ENCODE data around the gene TAF5. TPM values are rescaled to one million over a fixed set of nuclear protein-coding genes. Genes with fewer than 3 reads are reported as not detected.
A peak's percentile ranks its signal among the peaks of the same experiment; 100 is the strongest.

The TAF5 gene
- total and polyA plus RNA-seq, 10 of the 15 experiments (the other 5 are each of a cell fraction or from before 2014, with no cell fraction given) = 3.7 to 9.2 (median 7.3) TPM

DNA sequence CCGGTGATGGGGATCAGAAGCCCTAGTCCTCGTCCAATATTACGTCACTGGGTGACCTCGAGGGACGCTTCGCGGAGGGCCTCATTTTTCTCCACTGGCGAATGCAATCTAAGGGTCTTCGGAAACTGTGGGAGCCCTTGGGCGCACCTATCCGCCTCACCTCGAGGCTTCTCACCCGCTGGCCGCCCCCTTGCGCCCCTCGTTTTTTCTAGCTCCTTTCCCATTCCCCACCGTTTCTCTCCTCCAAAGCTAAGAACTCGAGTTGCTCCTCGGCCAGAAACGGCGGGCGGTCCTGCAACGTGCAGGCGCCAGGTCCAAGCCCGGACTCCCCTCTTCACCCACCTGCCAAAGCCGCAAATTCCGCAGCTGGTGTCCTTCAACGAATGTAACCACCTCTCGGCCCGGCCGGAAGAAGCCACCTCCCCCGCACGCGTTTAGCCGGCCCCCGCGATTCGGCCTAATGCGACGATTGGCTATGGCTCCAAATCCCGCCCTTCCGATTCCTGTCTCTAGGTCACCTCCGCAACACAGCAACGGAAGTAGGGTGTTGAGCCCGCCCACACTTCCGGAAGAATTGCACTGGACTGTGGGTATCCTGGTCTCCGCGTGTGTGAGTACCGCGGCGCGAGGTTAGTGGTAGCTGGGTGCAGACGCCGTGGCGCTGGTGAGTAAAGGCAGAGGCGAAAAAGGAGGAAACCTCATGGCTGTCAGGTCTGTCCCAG is 28.5 kb downstream of the TAF5 start, which contains the start of the genes ATP5MK and PDCD11 (continued):
- peak; percentile 93 for TF ChIP-seq SMAD5 (IDR thresholded peaks at IDR 0.05; ENCODE audit: low read depth)
- TF ChIP-seq HDAC6 (IDR thresholded peaks at IDR 0.05; ENCODE audit: unreplicated experiment) = no peak
- peak; percentile 82 for TF ChIP-seq E4F1 (IDR thresholded peaks at IDR 0.05; ENCODE audit: borderline replicate concordance, partially characterized antibody)
- peak; percentile 88 for TF ChIP-seq CREB1 (IDR thresholded peaks at IDR 0.05; ENCODE audit: low read depth)
- TF ChIP-seq DPF2 (IDR thresholded peaks at IDR 0.05) = peak; percentile 8; the same call in 1 of the 2 replicates
- peak; percentile 88 for TF ChIP-seq TAF1 (IDR thresholded peaks at IDR 0.05; ENCODE audit: borderline replicate concordance, low read depth, low read length)
- TF ChIP-seq TCF12 (IDR thresholded peaks at IDR 0.05; ENCODE audit: low read depth, low read length) = peak; percentile 97
- peak; percentile 95 for TF ChIP-seq TCF3 (IDR thresholded peaks at IDR 0.05; ENCODE audit: borderline replicate concordance, insufficient read depth, low read depth, low read length)
- peak; percentile 42 for TF ChIP-seq RELA (IDR thresholded peaks at IDR 0.05; ENCODE audit: borderline replicate concordance, partially characterized antibody)
- TF ChIP-seq RFX5 (IDR thresholded peaks at IDR 0.05; ENCODE audit: low read depth, low read length) = peak; percentile 60
- TF ChIP-seq YY1 (IDR thresholded peaks at IDR 0.05; ENCODE audit: low read depth, low read length) = peak; percentile 68
- peak; percentile 89 for TF ChIP-seq CREM (IDR thresholded peaks at IDR 0.05; ENCODE audit: low read depth)
- TF ChIP-seq HCFC1 (IDR thresholded peaks at IDR 0.05; ENCODE audit: low read length) = peak; percentile 65
- peak; percentile 76 for TF ChIP-seq IKZF1 (conservative IDR thresholded peaks at IDR 0.05)
- TF ChIP-seq, protein P1, sequence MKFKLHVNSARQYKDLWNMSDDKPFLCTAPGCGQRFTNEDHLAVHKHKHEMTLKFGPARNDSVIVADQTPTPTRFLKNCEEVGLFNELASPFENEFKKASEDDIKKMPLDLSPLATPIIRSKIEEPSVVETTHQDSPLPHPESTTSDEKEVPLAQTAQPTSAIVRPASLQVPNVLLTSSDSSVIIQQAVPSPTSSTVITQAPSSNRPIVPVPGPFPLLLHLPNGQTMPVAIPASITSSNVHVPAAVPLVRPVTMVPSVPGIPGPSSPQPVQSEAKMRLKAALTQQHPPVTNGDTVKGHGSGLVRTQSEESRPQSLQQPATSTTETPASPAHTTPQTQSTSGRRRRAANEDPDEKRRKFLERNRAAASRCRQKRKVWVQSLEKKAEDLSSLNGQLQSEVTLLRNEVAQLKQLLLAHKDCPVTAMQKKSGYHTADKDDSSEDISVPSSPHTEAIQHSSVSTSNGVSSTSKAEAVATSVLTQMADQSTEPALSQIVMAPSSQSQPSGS (IDR thresholded peaks at IDR 0.05; ENCODE audit: low read length) = no peak
- TF ChIP-seq RUNX3 (IDR thresholded peaks at IDR 0.05; ENCODE audit: low read length) = peak; percentile 85
- TF ChIP-seq KAT2A (conservative IDR thresholded peaks at IDR 0.05; ENCODE audit: control insufficient read depth, low read depth, low read length) = no peak
- no peak for TF ChIP-seq ZSCAN29 (IDR thresholded peaks at IDR 0.05)
- no peak for TF ChIP-seq CHD4 (IDR thresholded peaks at IDR 0.05)
- 0 out of 2 replicates have a peak, but pooled peaks have one; percentile 11 for TF ChIP-seq EED (IDR thresholded peaks at IDR 0.05; ENCODE audit: low read depth)
- peak; percentile 61; the same call in 1 of the 2 replicates for TF ChIP-seq CBFB (IDR thresholded peaks at IDR 0.05; ENCODE audit: low read depth)
- TF ChIP-seq WRNIP1 (IDR thresholded peaks at IDR 0.05; ENCODE audit: borderline replicate concordance, low read depth, low read length) = 0 out of 2 replicates have a peak, but pooled peaks have one; percentile 92
- TF ChIP-seq, protein P2, sequence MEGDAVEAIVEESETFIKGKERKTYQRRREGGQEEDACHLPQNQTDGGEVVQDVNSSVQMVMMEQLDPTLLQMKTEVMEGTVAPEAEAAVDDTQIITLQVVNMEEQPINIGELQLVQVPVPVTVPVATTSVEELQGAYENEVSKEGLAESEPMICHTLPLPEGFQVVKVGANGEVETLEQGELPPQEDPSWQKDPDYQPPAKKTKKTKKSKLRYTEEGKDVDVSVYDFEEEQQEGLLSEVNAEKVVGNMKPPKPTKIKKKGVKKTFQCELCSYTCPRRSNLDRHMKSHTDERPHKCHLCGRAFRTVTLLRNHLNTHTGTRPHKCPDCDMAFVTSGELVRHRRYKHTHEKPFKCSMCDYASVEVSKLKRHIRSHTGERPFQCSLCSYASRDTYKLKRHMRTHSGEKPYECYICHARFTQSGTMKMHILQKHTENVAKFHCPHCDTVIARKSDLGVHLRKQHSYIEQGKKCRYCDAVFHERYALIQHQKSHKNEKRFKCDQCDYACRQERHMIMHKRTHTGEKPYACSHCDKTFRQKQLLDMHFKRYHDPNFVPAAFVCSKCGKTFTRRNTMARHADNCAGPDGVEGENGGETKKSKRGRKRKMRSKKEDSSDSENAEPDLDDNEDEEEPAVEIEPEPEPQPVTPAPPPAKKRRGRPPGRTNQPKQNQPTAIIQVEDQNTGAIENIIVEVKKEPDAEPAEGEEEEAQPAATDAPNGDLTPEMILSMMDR (IDR thresholded peaks at IDR 0.05 in 2 of 3, conservative IDR thresholded peaks at IDR 0.05 in 1 of 3; ENCODE audit: control insufficient read depth in 2 of 3, extremely low read depth in 1 of 3, insufficient read depth in 1 of 3, low read depth in 3 of 3, low read length in 3 of 3) = peak; percentile 16 to 35 (median 31); a peak in 3 of 6 replicates
- peak in 1 of 2 experiments; percentile 40; a peak in 1 of 4 replicates for TF ChIP-seq EP300 (IDR thresholded peaks at IDR 0.05; ENCODE audit: borderline replicate concordance in 1 of 2, control insufficient read depth in 1 of 2, low read depth in 2 of 2, low read length in 2 of 2)
- TF ChIP-seq FOXK2 (IDR thresholded peaks at IDR 0.05) = peak; percentile 57
- peak; percentile 7; the same call in 1 of the 2 replicates for TF ChIP-seq MTA2 (IDR thresholded peaks at IDR 0.05; ENCODE audit: low read depth)
- no peak for TF ChIP-seq KDM1A (IDR thresholded peaks at IDR 0.05; ENCODE audit: borderline replicate concordance)
